GM12891 (cell line): Measurements from ENCODE around the gene GAREM1.

Experiments used
- PAX5 ChIP-seq: IDR thresholded peaks from 2 replicates; pipeline ENCODE4 v1.6.1; 2011; ENCODE audit warnings: low read length, moderate library complexity, mild to moderate bottlenecking; ENCODE audit not compliant: insufficient read depth, severe bottlenecking
- POLR2A ChIP-seq: IDR thresholded peaks from 2 replicates; pipeline ENCODE4 v1.6.1; 2011; ENCODE audit warnings: low read depth, low read length, control low read depth
- POLR2AphosphoS5 ChIP-seq: IDR thresholded peaks from 2 replicates; pipeline ENCODE4 v1.6.1; 2011; ENCODE audit warnings: low read depth, low read length, control low read depth
- POU2F2 ChIP-seq: IDR thresholded peaks from 2 replicates; pipeline ENCODE4 v1.6.1; 2011; ENCODE audit warnings: low read depth, mild to moderate bottlenecking, control low read depth, low read length, moderate library complexity
- SPI1 ChIP-seq: IDR thresholded peaks from 2 replicates; pipeline ENCODE4 v1.6.1; 2011; ENCODE audit warnings: low read depth, low read length, control low read depth
- TAF1 ChIP-seq: IDR thresholded peaks from 2 replicates; pipeline ENCODE4 v1.6.1; 2011; ENCODE audit warnings: low read depth, low read length, control low read depth

DNA sequence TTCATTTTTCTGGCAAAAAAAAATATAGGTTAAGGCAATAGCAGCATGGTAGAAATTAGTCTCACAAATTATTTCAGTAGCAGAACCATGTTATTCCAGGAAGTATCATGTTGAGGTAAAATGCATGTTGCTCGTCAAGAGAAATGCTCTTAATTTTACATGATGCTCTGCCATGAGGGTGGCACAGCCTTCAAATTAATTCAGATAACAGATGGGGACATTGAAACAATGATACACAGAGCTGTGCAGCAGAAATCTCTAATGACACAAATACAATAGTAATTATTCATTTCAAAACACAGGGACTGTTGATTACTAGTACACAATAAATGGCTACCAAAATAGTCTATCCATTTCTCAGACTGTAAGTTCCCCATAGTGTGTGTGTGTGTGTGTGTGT is 24.8 kb downstream of the GAREM1 start:
- no peak for TF ChIP-seq POLR2A
- no peak for TF ChIP-seq SPI1
- no peak for TF ChIP-seq POLR2AphosphoS5
- TF ChIP-seq TAF1 = no peak
- TF ChIP-seq POU2F2 = no peak
- TF ChIP-seq PAX5 = no peak
